ENCODE data around the gene CNKSR3. TPM values are rescaled to one million over a fixed set of nuclear protein-coding genes. Genes with fewer than 3 reads are reported as not detected.

CNKSR3 gene
- polyA plus RNA-seq, 1 of the 3 experiments (the other 2 are of a cell fraction) = 1.6 TPM

GRCh38 chr6:154506991-154507898 lies 3.2 kb downstream of the CNKSR3 start:
- no peaks in the 10 kb centered on the region for H3K9me3 ChIP-seq
- H3K36me3 ChIP-seq (replicated peaks in 1 of 2; ENCODE audit: control insufficient read depth in 1 of 2, insufficient read depth in 2 of 2, low read length in 1 of 2) = peaks cover 0 to 3% of the 10 kb centered on the region in 2 experiments
- H4K20me1 ChIP-seq (ENCODE audit: insufficient read depth) = peaks cover 4% of the 10 kb centered on the region; the same call in 1 of the 2 replicates
- H3K4me3 ChIP-seq (ENCODE audit: low read depth in 2 of 2, low read length in 1 of 2) = peak overlapping the region in 1 of 2 experiments; percentile 17; a peak in 1 of 4 replicates
- no peak overlapping the region for H2AFZ ChIP-seq (ENCODE audit: low read depth)
- ChIA-PET CTCF (interaction anchor here (2.2 to 4.6 kb wide), 2 partner anchors 9 to 168 kb away, joined by 11 to 32 read pairs; no protein-coding TSS in a partner anchor), POLR2A (interaction anchor here (0.7 kb wide), 1 partner anchor 26 kb away, joined by 3 read pairs; no protein-coding TSS in a partner anchor)
- 0 out of 2 replicates have a peak overlapping the region, but pooled peaks have one; percentile 89 for H3K4me2 ChIP-seq
- 93% methylated on average over 14 of the region's 14 CpGs for WGBS (ENCODE audit: low lambda C conversion rate)
- H3F3A ChIP-seq (replicated peaks; ENCODE audit: insufficient read depth) = peaks cover 6% of the 10 kb centered on the region
- no peak for DNase-seq
- H3K9ac ChIP-seq = no peak overlapping the region
- no peaks in the 10 kb centered on the region for H3K9me2 ChIP-seq
- TF ChIP-seq TCF12 (IDR thresholded peaks at IDR 0.05) = no peak
- H3K4me1 ChIP-seq (ENCODE audit: control insufficient read depth in 1 of 2, insufficient read depth in 2 of 2, low read depth in 1 of 2, low read length in 1 of 2) = peaks cover 0 to 22% of the 10 kb centered on the region in 2 experiments; a peak in 2 of 4 replicates
- H3K27me3 ChIP-seq (ENCODE audit: insufficient read depth) = no peaks in the 10 kb centered on the region
- H3K27ac ChIP-seq (ENCODE audit: low read depth in 2 of 2, low read length in 1 of 2) = no peak overlapping the region
- H3K79me2 ChIP-seq (ENCODE audit: insufficient read depth) = peaks cover 16% of the 10 kb centered on the region

- Histone ChIP-seq H3K9me2 (no peaks in the 10 kb centered on the region), H3K36me3 (replicated peaks in 1 of 2; ENCODE audit: control insufficient read depth in 1 of 2, insufficient read depth in 2 of 2, low read length in 1 of 2) (peaks cover 0 to 3% of the 10 kb centered on the region in 2 experiments), H3K4me3 (ENCODE audit: low read depth in 2 of 2, low read length in 1 of 2) (no peak overlapping the region), H4K20me1 (ENCODE audit: insufficient read depth) (peaks cover 4% of the 10 kb centered on the region; the same call in 1 of the 2 replicates), H3K79me2 (ENCODE audit: insufficient read depth) (peaks cover 16% of the 10 kb centered on the region), H3K9me3 (no peaks in the 10 kb centered on the region), H2AFZ (ENCODE audit: low read depth) (no peak overlapping the region), H3K9ac (no peak overlapping the region), H3K4me2 (no peak overlapping the region), H3F3A (replicated peaks; ENCODE audit: insufficient read depth) (peaks cover 6% of the 10 kb centered on the region), H3K4me1 (ENCODE audit: control insufficient read depth in 1 of 2, insufficient read depth in 2 of 2, low read depth in 1 of 2, low read length in 1 of 2) (peaks cover 0 to 22% of the 10 kb centered on the region in 2 experiments; a peak in 2 of 4 replicates), H3K27ac (ENCODE audit: low read depth in 2 of 2, low read length in 1 of 2) (no peak overlapping the region; a peak in 1 of 4 replicates), H3K27me3 (ENCODE audit: insufficient read depth) (no peaks in the 10 kb centered on the region)
- CTCF ChIA-PET = interaction anchor here (4.6 kb wide), 1 partner anchor 8 kb away, joined by 32 read pairs; no protein-coding TSS in a partner anchor
- no peak for TF ChIP-seq NRF1 (IDR thresholded peaks at IDR 0.05; ENCODE audit: low read depth, low read length)
- POLR2A ChIA-PET = no interaction called here
- DNase-seq = no peak
- 97% methylated on average over 8 of the region's 9 CpGs for WGBS (ENCODE audit: low lambda C conversion rate)
Observed at GRCh38 chr6:154506582-154506981, 3.9 kb downstream of the CNKSR3 start.

- no peak for TF ChIP-seq RFX5 (IDR thresholded peaks at IDR 0.05; ENCODE audit: low read length)
- TF ChIP-seq SMC3 (IDR thresholded peaks at IDR 0.05; ENCODE audit: low read depth, low read length) = no peak
- TF ChIP-seq EP300 (IDR thresholded peaks at IDR 0.05; ENCODE audit: borderline replicate concordance in 1 of 2, low read depth in 1 of 2, low read length in 1 of 2) = no peak
- TF ChIP-seq USF1 (IDR thresholded peaks at IDR 0.05; ENCODE audit: borderline replicate concordance, low read depth) = no peak
- TF ChIP-seq NRF1 (IDR thresholded peaks at IDR 0.05; ENCODE audit: low read depth, low read length) = no peak
- Histone ChIP-seq H3K79me2 (ENCODE audit: insufficient read depth) (peaks cover 16% of the 10 kb centered on the region), H3K27ac (ENCODE audit: low read depth in 2 of 2, low read length in 1 of 2) (no peak overlapping the region; a peak in 1 of 4 replicates), H3K9ac (no peak overlapping the region), H3K4me1 (ENCODE audit: control insufficient read depth in 1 of 2, insufficient read depth in 2 of 2, low read depth in 1 of 2, low read length in 1 of 2) (peaks cover 0 to 19% of the 10 kb centered on the region in 2 experiments; a peak in 2 of 4 replicates), H4K20me1 (ENCODE audit: insufficient read depth) (peaks cover 4% of the 10 kb centered on the region; the same call in 1 of the 2 replicates), H3F3A (replicated peaks; ENCODE audit: insufficient read depth) (peaks cover 4% of the 10 kb centered on the region), H3K4me2 (no peak overlapping the region), H3K36me3 (replicated peaks in 1 of 2; ENCODE audit: control insufficient read depth in 1 of 2, insufficient read depth in 2 of 2, low read length in 1 of 2) (peaks cover 0 to 3% of the 10 kb centered on the region in 2 experiments), H3K27me3 (ENCODE audit: insufficient read depth) (no peaks in the 10 kb centered on the region), H3K4me3 (ENCODE audit: low read depth in 2 of 2, low read length in 1 of 2) (no peak overlapping the region), H2AFZ (ENCODE audit: low read depth) (no peak overlapping the region), H3K9me3 (no peaks in the 10 kb centered on the region), H3K9me2 (no peaks in the 10 kb centered on the region)
- POLR2A ChIA-PET = no interaction called here
- no peak for DNase-seq
- CTCF ChIA-PET = no interaction called here
Observed at GRCh38 chr6:154506108-154506507, 4.4 kb downstream of the CNKSR3 start.
